ENCODE results near the gene KCNQ1.

The KCNQ1 gene

GRCh38 chr11:2761131-2762030, 316.6 kb downstream of the KCNQ1 start:
- DNase-seq (ENCODE audit: low read depth, low spot score), result no peak

- no peak for DNase-seq (ENCODE audit: low read depth, low spot score)
Measured at GRCh38 chr11:2762031-2762380, 317.2 kb downstream of the KCNQ1 start.

GRCh38 chr11:2762451-2762850, 317.6 kb downstream of the KCNQ1 start:
- DNase-seq (ENCODE audit: low read depth, low spot score), result no peak

- DNase-seq (ENCODE audit: low read depth, low spot score), result no peak
Measured at GRCh38 chr11:2763984-2764383, 319.2 kb downstream of the KCNQ1 start.

GRCh38 chr11:2765491-2765890, 320.7 kb downstream of the KCNQ1 start:
- no peak for DNase-seq (ENCODE audit: low read depth, low spot score)

- no peak for DNase-seq (ENCODE audit: low read depth, low spot score)
Measured at GRCh38 chr11:2766166-2766565, 321.4 kb downstream of the KCNQ1 start.

- DNase-seq (ENCODE audit: low read depth, low spot score), result no peak
Measured at GRCh38 chr11:2767071-2767470, 322.3 kb downstream of the KCNQ1 start.

- no peak for DNase-seq (ENCODE audit: low read depth, low spot score)
Measured at GRCh38 chr11:2767801-2768200, 323.0 kb downstream of the KCNQ1 start.

- DNase-seq (ENCODE audit: low read depth, low spot score), result peak; percentile 85
Measured at GRCh38 chr11:2768471-2769408, 323.9 kb downstream of the KCNQ1 start.

- DNase-seq (ENCODE audit: low read depth, low spot score), result no peak
Measured at GRCh38 chr11:2769409-2770095, 324.7 kb downstream of the KCNQ1 start.

GRCh38 chr11:2770096-2770751, 325.4 kb downstream of the KCNQ1 start:
- no peak for DNase-seq (ENCODE audit: low read depth, low spot score)

- DNase-seq (ENCODE audit: low read depth, low spot score), result no peak
Measured at GRCh38 chr11:2770761-2771301, 326.0 kb downstream of the KCNQ1 start.

- DNase-seq (ENCODE audit: low read depth, low spot score), result no peak
Measured at GRCh38 chr11:2771758-2772466, 327.1 kb downstream of the KCNQ1 start.

GRCh38 chr11:2772544-2773031, 327.8 kb downstream of the KCNQ1 start:
- peak; percentile 81 for DNase-seq (ENCODE audit: low read depth, low spot score)

- DNase-seq (ENCODE audit: low read depth, low spot score), result no peak
Measured at GRCh38 chr11:2774173-2775082, 329.6 kb downstream of the KCNQ1 start.

GRCh38 chr11:2775083-2775625, 330.3 kb downstream of the KCNQ1 start:
- DNase-seq (ENCODE audit: low read depth, low spot score), result no peak

GRCh38 chr11:2775626-2776350, 331.0 kb downstream of the KCNQ1 start:
- no peak for DNase-seq (ENCODE audit: low read depth, low spot score)

GRCh38 chr11:2776351-2777061, 331.7 kb downstream of the KCNQ1 start:
- DNase-seq (ENCODE audit: low read depth, low spot score), result no peak

All from astrocyte of the hippocampus (primary cell).